CD4-positive, alpha-beta memory T cell (primary cell): Measurements from ENCODE around the gene EFTUD2. TPM values are rescaled to one million over a fixed set of nuclear protein-coding genes. Genes with fewer than 3 reads are reported as not detected.
"Not testable (repeated sequence)": the region's sequence is repeated elsewhere in the genome, so short reads cannot be mapped to it uniquely, and the experiment has no call there.

Experiments used
- CTCF ChIA-PET: fragments of 350-600 bp; sonication (Branson Sonifier 250); formaldehyde crosslinking; loops from one replicate; lab custom pipeline; 2021; ENCODE audit warnings: inconsistent platforms; ENCODE audit not compliant: partially characterized antibody; lab: Charles Lee
- POLR2A ChIA-PET: fragments of 350-600 bp; sonication (Branson Sonifier 250); formaldehyde crosslinking; loops from one replicate; lab custom pipeline; 2021; ENCODE audit not compliant: partially characterized antibody; lab: Charles Lee
- DNase-seq, 5 donors: peaks; one replicate each; pipeline versions ENCODE4 v3.0.0 to v3.0.0-alpha.2; 2020 to 2022; ENCODE audit warnings: mixed read lengths in 1 of 5
- H3K27ac ChIP-seq: one replicate; pipeline ENCODE4 v1.7.0; 2013; ENCODE audit warnings: low read depth, low read length
- H3K27me3 ChIP-seq: 2 replicates; pipeline ENCODE4 v1.7.0; 2013; ENCODE audit warnings: mild to moderate bottlenecking, low read length, moderate library complexity; ENCODE audit not compliant: insufficient read depth
- H3K36me3 ChIP-seq: 2 replicates; pipeline ENCODE4 v1.7.0; 2013; ENCODE audit warnings: mild to moderate bottlenecking, low read length, moderate library complexity; ENCODE audit not compliant: insufficient read depth
- H3K4me1 ChIP-seq: 2 replicates; pipeline ENCODE4 v1.7.0; 2013; ENCODE audit warnings: mild to moderate bottlenecking, low read length, moderate library complexity; ENCODE audit not compliant: insufficient read depth
- H3K4me3 ChIP-seq, 2 donors: one replicate each; pipeline ENCODE4 v1.7.0; 2013; ENCODE audit warnings: low read length in 2 of 2, mild to moderate bottlenecking in 1 of 2
- H3K9me3 ChIP-seq, 2 donors: one replicate each; pipeline ENCODE4 v1.7.0; 2013; ENCODE audit warnings: low read length in 2 of 2, control low read depth in 1 of 2; ENCODE audit not compliant: control insufficient read depth in 1 of 2
- H3K27ac Mint-ChIP-seq, 7 donors: one replicate each; pipeline ENCODE4 v1.8.0; 2020 to 2021; ENCODE audit warnings: mixed read lengths in 7 of 7, mild to moderate bottlenecking in 6 of 7, inconsistent platforms in 3 of 7, moderate library complexity in 3 of 7
- H3K27me3 Mint-ChIP-seq, 2 donors: one replicate each; pipeline ENCODE4 v1.8.0; 2020 to 2021; ENCODE audit warnings: mixed read lengths in 2 of 2
- H3K36me3 Mint-ChIP-seq, 2 donors: one replicate each; pipeline ENCODE4 v1.8.0; 2020 to 2021; ENCODE audit warnings: mixed read lengths in 2 of 2, inconsistent platforms in 1 of 2, mild to moderate bottlenecking in 1 of 2
- H3K4me1 Mint-ChIP-seq, 4 donors: one replicate each; pipeline ENCODE4 v1.8.0; 2020 to 2021; ENCODE audit warnings: mixed read lengths in 4 of 4, mild to moderate bottlenecking in 1 of 4
- H3K4me3 Mint-ChIP-seq, 8 donors: one replicate each; pipeline ENCODE4 v1.8.0; 2020 to 2021; ENCODE audit warnings: mixed read lengths in 8 of 8, mild to moderate bottlenecking in 7 of 8, moderate library complexity in 6 of 8, inconsistent platforms in 3 of 8
- H3K9me3 Mint-ChIP-seq, 8 donors: one replicate each; pipeline ENCODE4 v1.8.0; 2020 to 2021; ENCODE audit warnings: mixed read lengths in 8 of 8, mild to moderate bottlenecking in 5 of 8, inconsistent platforms in 3 of 8, moderate library complexity in 1 of 8
- intact Hi-C: fragments of 100-400 bp; cut with micrococcal nuclease; formaldehyde crosslinking; loops from one replicate; pipeline ENCODE4 v1.15.1; 2023
- polyA plus RNA-seq, 2 donors: library from polyadenylated mRNA; unstranded; fragments of 300-500 nt; fragmentation: Illumina TruSeq; gene quantifications; one replicate each; pipeline ENCODE4 v1.2.3, GENCODE V29; 2021
- total RNA-seq, 2 experiments: library from RNA; stranded (reverse); gene quantifications; one replicate each; pipeline ENCODE4 v1.2.3, GENCODE V29; 2021

EFTUD2 gene
- total RNA-seq (100 to 1,000 TPM in 1 of 2 experiments, 10 to 100 TPM in 1; 98.9 to 101 TPM), polyA plus RNA-seq (10 to 100 TPM; 82.2 to 82.3 TPM)

GRCh38 chr17:44899074-44899782 lies at the start of gene EFTUD2:
Gene EFTUD2, minus strand, starts transcription at chr17:44899445. Its CDS starts 4,924 bp downstream, at chr17:44894521.
- Mint-ChIP-seq H3K4me1 (peaks cover 18 to 48% (median 28%) of the 10 kb centered on the region in 4 donors), H3K9me3 (peaks cover 0 to 3% (median 0%) of the 10 kb centered on the region in 8 donors), H3K4me3 (peak within 1 kb of the TSS; percentile 91 to 99 (median 94)), H3K27ac (peak within 1 kb of the TSS; percentile 99 to 100 (median 100)), H3K27me3 (no peaks in the 10 kb centered on the region), H3K36me3 (peaks cover 7 to 22% of the 10 kb centered on the region in 2 donors)
- H3K4me3 ChIP-seq, result peak within 1 kb of the TSS; percentile 71 to 92
- peaks cover 21% of the 10 kb centered on the region for H3K4me1 ChIP-seq
- no peaks in the 10 kb centered on the region for H3K27me3 ChIP-seq
- peak within 1 kb of the TSS; percentile 85 for H3K27ac ChIP-seq
- H3K36me3 ChIP-seq, result peaks cover 5% of the 10 kb centered on the region
- no peaks in the 10 kb centered on the region for H3K9me3 ChIP-seq
- ChIA-PET POLR2A (interaction anchor here (0.7 to 3.4 kb wide), 20 partner anchors 12 to 1531 kb away, joined by 3 to 10 read pairs (median 4); partner anchors contain the start of genes ACBD4, CCDC43, DBF4B and DCAKD), CTCF (interaction anchor here (0.7 to 1.7 kb wide), 8 partner anchors 12 to 236 kb away, joined by 3 to 5 read pairs (median 4); partner anchors contain the start of gene ACBD4)
- DNase-seq, result peak; percentile 93 to 98 (median 96)
- intact Hi-C loops, result loop anchor here (1.0 kb wide), 6 partner anchors 48 to 210 kb away; partner anchors contain the start of genes C1QL1, CCDC43, DCAKD and KIF18B

- peak overlapping the region; percentile 66 to 98 (median 96) for H3K27ac Mint-ChIP-seq
- H3K4me3 Mint-ChIP-seq, result peak overlapping the region; percentile 90 to 98 (median 97)
- CTCF ChIA-PET, result no interaction called here
These were observed 49.1 kb upstream of the EFTUD2 start for GRCh38 chr17:44948315-44948795.

GRCh38 chr17:44947461-44948314 lies 48.4 kb upstream of the EFTUD2 start, which contains the start of gene KIF18B:
Gene KIF18B, minus strand, starts transcription at chr17:44947773. Its CDS starts 11,429 bp downstream, at chr17:44936344.
- Histone ChIP-seq H3K9me3 (no peaks in the 10 kb centered on the region), H3K36me3 (no peaks in the 10 kb centered on the region), H3K4me3 (peak within 1 kb of the TSS; percentile 74 to 80), H3K4me1 (peaks cover 19% of the 10 kb centered on the region), H3K27me3 (no peaks in the 10 kb centered on the region), H3K27ac (peak within 1 kb of the TSS; percentile 55)
- Mint-ChIP-seq H3K27me3 (no peaks in the 10 kb centered on the region), H3K9me3 (no peaks in the 10 kb centered on the region), H3K36me3 (peaks cover 0 to 2% of the 10 kb centered on the region in 2 donors), H3K27ac (peak within 1 kb of the TSS; percentile 77 to 98 (median 97)), H3K4me1 (peaks cover 3 to 23% (median 14%) of the 10 kb centered on the region in 4 donors), H3K4me3 (peak within 1 kb of the TSS; percentile 90 to 98 (median 97))
- POLR2A ChIA-PET, result interaction anchor here (1.1 to 1.3 kb wide), 2 partner anchors 11 to 48 kb away, joined by 3 read pairs; partner anchors contain the start of gene EFTUD2
- peak; percentile 86 to 90 (median 88) for DNase-seq
- CTCF ChIA-PET, result interaction anchor here (1.2 kb wide), 1 partner anchor 30 kb away, joined by 3 read pairs; no protein-coding TSS in a partner anchor
- intact Hi-C loops, result loop anchor here (1.0 to 10.0 kb wide), 3 partner anchors 21 to 67 kb away; partner anchors contain the start of genes C1QL1 and EFTUD2

More at GRCh38 chr17:44948315-44948795, 49.1 kb upstream of the EFTUD2 start:
- Mint-ChIP-seq H3K9me3 (no peaks in the 10 kb centered on the region), H3K4me1 (peaks cover 3 to 23% (median 14%) of the 10 kb centered on the region in 4 donors), H3K36me3 (peaks cover 0 to 2% of the 10 kb centered on the region in 2 donors), H3K27me3 (no peaks in the 10 kb centered on the region)
- no peaks in the 10 kb centered on the region for H3K36me3 ChIP-seq
- peaks cover 19% of the 10 kb centered on the region for H3K4me1 ChIP-seq
- no peaks in the 10 kb centered on the region for H3K27me3 ChIP-seq
- peak overlapping the region; percentile 74 to 80 for H3K4me3 ChIP-seq
- H3K9me3 ChIP-seq, result no peaks in the 10 kb centered on the region
- POLR2A ChIA-PET, result no interaction called here
- H3K27ac ChIP-seq, result peak overlapping the region; percentile 55
- peak in 1 of 5 donors; percentile 11 for DNase-seq
- intact Hi-C loops, result loop anchor here (10.0 kb wide), 1 partner anchor 66 kb away; no protein-coding TSS in a partner anchor

- intact Hi-C loops, result loop anchor here (10.0 kb wide), 1 partner anchor 69 kb away; no protein-coding TSS in a partner anchor
- H3K4me3 ChIP-seq, H3K27me3 Mint-ChIP-seq, H3K9me3 Mint-ChIP-seq, H3K36me3 ChIP-seq, H3K27ac Mint-ChIP-seq, POLR2A ChIA-PET, H3K27ac ChIP-seq, H3K36me3 Mint-ChIP-seq, H3K27me3 ChIP-seq, H3K4me3 Mint-ChIP-seq, DNase-seq, H3K9me3 ChIP-seq: not testable (repeated sequence)
- CTCF ChIA-PET, result interaction anchor here (1.4 kb wide), 1 partner anchor 10 kb away, joined by 4 read pairs; no protein-coding TSS in a partner anchor
- peaks cover 32% of the 10 kb centered on the region for H3K4me1 ChIP-seq
- H3K4me1 Mint-ChIP-seq, result peaks cover 6 to 23% (median 16%) of the 10 kb centered on the region in 4 donors
These were observed 46.4 kb upstream of the EFTUD2 start for GRCh38 chr17:44945652-44946051.

- H3K27me3 ChIP-seq, result no peaks in the 10 kb centered on the region
- Mint-ChIP-seq H3K9me3 (peaks cover 0 to 3% (median 0%) of the 10 kb centered on the region in 8 donors), H3K27ac (no peak overlapping the region), H3K36me3 (no peaks in the 10 kb centered on the region), H3K4me3 (no peak overlapping the region), H3K4me1 (peaks cover 6 to 9% (median 7%) of the 10 kb centered on the region in 4 donors), H3K27me3 (no peaks in the 10 kb centered on the region)
- DNase-seq, result no peak
- CTCF ChIA-PET, result interaction anchor here (0.5 to 2.0 kb wide), 2 partner anchors 22 to 471 kb away, joined by 3 to 4 read pairs; no protein-coding TSS in a partner anchor
- peaks cover 24% of the 10 kb centered on the region for H3K4me1 ChIP-seq
- H3K9me3 ChIP-seq, result no peaks in the 10 kb centered on the region
- no peak overlapping the region for H3K4me3 ChIP-seq
- H3K27ac ChIP-seq, result no peak overlapping the region
- POLR2A ChIA-PET, result no interaction called here
- intact Hi-C loops, result loop anchor here (10.0 kb wide), 1 partner anchor 72 kb away; no protein-coding TSS in a partner anchor
- H3K36me3 ChIP-seq, result no peaks in the 10 kb centered on the region
These were observed 43.2 kb upstream of the EFTUD2 start for GRCh38 chr17:44942456-44942855.

GRCh38 chr17:44941712-44942331 lies 42.6 kb upstream of the EFTUD2 start:
- ChIA-PET POLR2A (no interaction called here), CTCF (interaction anchor here (2.0 kb wide), 1 partner anchor 21 kb away, joined by 4 read pairs; no protein-coding TSS in a partner anchor)
- Histone ChIP-seq H3K4me3 (no peak overlapping the region), H3K9me3 (no peaks in the 10 kb centered on the region), H3K27ac (no peak overlapping the region), H3K4me1 (peaks cover 18% of the 10 kb centered on the region), H3K36me3 (no peaks in the 10 kb centered on the region), H3K27me3 (no peaks in the 10 kb centered on the region)
- Mint-ChIP-seq H3K27ac (peak overlapping the region in 4 of 7 donors; percentile 32 to 83 (median 49)), H3K36me3 (no peaks in the 10 kb centered on the region), H3K9me3 (peaks cover 0 to 3% (median 0%) of the 10 kb centered on the region in 8 donors), H3K27me3 (no peaks in the 10 kb centered on the region), H3K4me3 (peak overlapping the region in 1 of 8 donors; percentile 3), H3K4me1 (peaks cover 4 to 7% (median 6%) of the 10 kb centered on the region in 4 donors)
- no peak for DNase-seq
- intact Hi-C loops, result loop anchor here (10.0 kb wide), 1 partner anchor 73 kb away; no protein-coding TSS in a partner anchor
